H9 (cell line): ENCODE results near the gene EPN3. TPM values are rescaled to one million over a fixed set of nuclear protein-coding genes. Genes with fewer than 3 reads are reported as not detected.

Experiments
- DNase-seq: peaks from one replicate; pipeline ENCODE4 v3.0.0-alpha.2; 2017
- H2AFZ ChIP-seq: one replicate; pipeline ENCODE4 v1.6.1; 2013; ENCODE audit warnings: mild to moderate bottlenecking, low read length, control low read depth, moderate library complexity
- H2AK5ac ChIP-seq: 2 replicates; pipeline ENCODE4 v1.6.1; 2013; ENCODE audit warnings: low read length, control low read depth, mixed read lengths; ENCODE audit not compliant: insufficient read length
- H2BK120ac ChIP-seq: one replicate; pipeline ENCODE4 v1.6.1; 2013; ENCODE audit warnings: low read depth, mild to moderate bottlenecking, low read length, control low read depth, inconsistent platforms; ENCODE audit not compliant: poor library complexity, severe bottlenecking
- H2BK12ac ChIP-seq: 2 replicates; pipeline ENCODE4 v1.6.1; 2013; ENCODE audit warnings: low read length, control low read depth, mixed read lengths, low read depth; ENCODE audit not compliant: insufficient read length
- H2BK15ac ChIP-seq: 2 replicates; pipeline ENCODE4 v1.6.1; 2013; ENCODE audit warnings: low read depth, low read length, control low read depth
- H2BK20ac ChIP-seq: one replicate; pipeline ENCODE4 v1.6.1; 2013; ENCODE audit warnings: low read depth, mild to moderate bottlenecking, low read length, control low read depth, inconsistent platforms; ENCODE audit not compliant: poor library complexity, severe bottlenecking
- H2BK5ac ChIP-seq: 2 replicates; pipeline ENCODE4 v1.6.1; 2013; ENCODE audit warnings: low read length, control low read depth, mixed read lengths; ENCODE audit not compliant: insufficient read length
- H3K14ac ChIP-seq: 2 replicates; pipeline ENCODE4 v1.6.1; 2013; ENCODE audit warnings: low read length, control low read depth; ENCODE audit not compliant: insufficient read depth
- H3K18ac ChIP-seq: 2 replicates; pipeline ENCODE4 v1.6.1; 2013; ENCODE audit warnings: low read depth, mild to moderate bottlenecking, mixed read lengths, low read length, control low read depth; ENCODE audit not compliant: insufficient read length
- H3K23ac ChIP-seq: 2 replicates; pipeline ENCODE4 v1.6.1; 2013; ENCODE audit warnings: low read length, control low read depth, mixed read lengths, low read depth; ENCODE audit not compliant: insufficient read length
- H3K23me2 ChIP-seq: 2 replicates; pipeline ENCODE4 v1.6.1; 2013; ENCODE audit warnings: low read depth, mild to moderate bottlenecking, mixed read lengths, low read length, control low read depth; ENCODE audit not compliant: insufficient read length, poor library complexity, severe bottlenecking
- H3K27ac ChIP-seq: 2 replicates; pipeline ENCODE4 v1.5.1; 2013; ENCODE audit warnings: low read length, control low read depth, mixed read lengths, low read depth; ENCODE audit not compliant: insufficient read length
- H3K27me3 ChIP-seq: 2 replicates; pipeline ENCODE4 v1.6.1; 2013; ENCODE audit warnings: low read length, control low read depth, inconsistent platforms; ENCODE audit not compliant: insufficient read depth
- H3K4ac ChIP-seq: 2 replicates; pipeline ENCODE4 v1.6.1; 2013; ENCODE audit warnings: low read depth, mild to moderate bottlenecking, control low read depth, inconsistent platforms, low read length, moderate library complexity
- H3K4me1 ChIP-seq: 2 replicates; pipeline ENCODE4 v1.6.1; 2013; ENCODE audit warnings: low read length, control low read depth, inconsistent platforms; ENCODE audit not compliant: insufficient read depth
- H3K4me2 ChIP-seq: 2 replicates; pipeline ENCODE4 v1.6.1; 2013; ENCODE audit warnings: low read length, control low read depth, mixed read lengths; ENCODE audit not compliant: insufficient read length, insufficient read depth
- H3K56ac ChIP-seq: 2 replicates; pipeline ENCODE4 v1.6.1; 2013; ENCODE audit warnings: low read depth, mild to moderate bottlenecking, mixed read lengths, low read length, control low read depth; ENCODE audit not compliant: insufficient read length
- H3K79me1 ChIP-seq: 2 replicates; pipeline ENCODE4 v1.6.1; 2013; ENCODE audit warnings: low read depth, mild to moderate bottlenecking, moderate library complexity, low read length, control low read depth, inconsistent platforms; ENCODE audit not compliant: insufficient read depth, poor library complexity, severe bottlenecking
- H3K79me2 ChIP-seq: 2 replicates; pipeline ENCODE4 v1.6.1; 2013; ENCODE audit warnings: low read length, control low read depth, inconsistent platforms; ENCODE audit not compliant: insufficient read depth
- H3K9ac ChIP-seq: 2 replicates; pipeline ENCODE4 v1.6.1; 2013; ENCODE audit warnings: low read length, control low read depth, mixed read lengths; ENCODE audit not compliant: insufficient read length; ENCODE audit errors: extremely low read depth
- H3K9me3 ChIP-seq: one replicate; pipeline ENCODE4 v1.6.1; 2013; ENCODE audit warnings: low read depth, low read length, inconsistent platforms; ENCODE audit not compliant: control insufficient read depth
- H3T11ph ChIP-seq: one replicate; pipeline ENCODE4 v1.6.1; 2013; ENCODE audit warnings: mild to moderate bottlenecking, low read length, control low read depth, inconsistent platforms
- H4K20me1 ChIP-seq: one replicate; pipeline ENCODE4 v1.6.1; 2013; ENCODE audit not compliant: control insufficient read depth, insufficient read length, insufficient read depth
- H4K5ac ChIP-seq: 2 replicates; pipeline ENCODE4 v1.6.1; 2013; ENCODE audit warnings: low read depth, mild to moderate bottlenecking, mixed read lengths, low read length, control low read depth; ENCODE audit not compliant: insufficient read length
- H4K8ac ChIP-seq: replicated peaks from 2 replicates; pipeline ENCODE4 v1.6.1; 2013; ENCODE audit warnings: low read length, control low read depth, mixed read lengths, low read depth; ENCODE audit not compliant: insufficient read length
- H4K91ac ChIP-seq: 2 replicates; pipeline ENCODE4 v1.6.1; 2013; ENCODE audit warnings: low read depth, mild to moderate bottlenecking, moderate library complexity, mixed read lengths, low read length, control low read depth; ENCODE audit not compliant: insufficient read length
- H3K27ac Mint-ChIP-seq, 3 experiments: 2 replicates in 2 of 3; 3 replicates in 1 of 3; pipeline ENCODE4 v1.8.0; 2020 to 2021; ENCODE audit warnings: mixed read lengths in 3 of 3, mild to moderate bottlenecking in 1 of 3, moderate library complexity in 1 of 3
- H3K27me3 Mint-ChIP-seq: 2 replicates; pipeline ENCODE4 v1.8.0; 2021; ENCODE audit warnings: low read depth, mild to moderate bottlenecking, moderate library complexity, mixed read lengths
- H3K36me3 Mint-ChIP-seq, 3 experiments: 2 replicates in 2 of 3; 3 replicates in 1 of 3; pipeline ENCODE4 v1.8.0; 2020 to 2021; ENCODE audit warnings: low read depth in 3 of 3, mixed read lengths in 3 of 3; ENCODE audit not compliant: insufficient read depth in 1 of 3
- H3K4me1 Mint-ChIP-seq, 2 experiments: 2 replicates each; pipeline ENCODE4 v1.8.0; 2020; ENCODE audit warnings: mixed read lengths in 2 of 2
- H3K4me3 Mint-ChIP-seq, 2 experiments: 2 replicates in 1 of 2; 3 replicates in 1 of 2; pipeline ENCODE4 v1.8.0; 2020 to 2021; ENCODE audit warnings: mild to moderate bottlenecking in 2 of 2, mixed read lengths in 2 of 2, moderate library complexity in 1 of 2
- H3K9me3 Mint-ChIP-seq, 2 experiments: 2 replicates in 1 of 2; 3 replicates in 1 of 2; pipeline ENCODE4 v1.8.0; 2020; ENCODE audit warnings: mild to moderate bottlenecking in 2 of 2, mixed read lengths in 2 of 2, moderate library complexity in 1 of 2
- WGBS: extraction: QIAGEN DNeasy Blood & Tissue Kit; methylation state at CpG from one replicate; pipeline ENCODE4 v1.1.7; 2013; ENCODE audit warnings: missing lambda C conversion rate, low lambda C conversion rate, mixed read lengths; ENCODE audit not compliant: insufficient read length; ENCODE audit errors: extremely low coverage; 5-methylcytosine and 5-hydroxymethylcytosine counted together
- total RNA-seq: library from RNA; stranded (reverse); gene quantifications from 2 replicates; pipeline ENCODE4 v1.2.1, GENCODE V29; 2021
- TF ChIP-seq, protein P1 (sequence below): fragments of 200-600 bp; sonication (generic); conservative IDR thresholded peaks from 3 replicates; pipeline ENCODE4 v1.8.0; 2021; ENCODE audit warnings: antibody characterized with exemption, mild to moderate bottlenecking

The EPN3 gene
- total RNA-seq, 1 experiment from 2014 or later: 1.9 TPM

DNA sequence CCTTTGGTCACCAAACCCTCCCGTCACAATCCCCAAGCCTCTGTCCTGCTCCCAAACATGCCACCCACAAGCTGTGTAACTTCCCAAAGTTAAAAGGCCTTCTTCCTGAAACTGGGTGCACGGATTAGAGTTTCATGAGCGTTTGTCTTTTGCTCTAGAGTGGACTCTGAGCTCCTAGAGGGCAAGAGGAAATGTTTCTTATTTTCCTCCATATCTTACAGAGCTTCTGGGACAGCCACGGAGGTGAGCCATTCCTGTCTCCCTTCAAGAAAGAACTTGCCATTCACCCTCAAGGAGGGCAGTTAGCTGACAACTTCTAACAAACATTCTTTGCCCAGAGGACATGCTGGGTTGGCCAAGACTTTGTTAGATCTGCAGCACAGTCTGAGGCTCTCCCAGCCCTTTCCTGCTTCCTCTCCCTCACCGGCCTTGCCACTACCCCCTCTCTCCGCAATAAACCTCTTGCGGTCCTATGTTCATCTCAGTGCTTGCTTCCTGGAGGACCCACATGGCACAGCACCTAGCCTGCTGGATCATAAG is 26.9 kb upstream of the EPN3 start:
- Histone ChIP-seq H4K91ac (no peak overlapping the region), H2BK15ac (no peak overlapping the region), H3K9ac (no peak overlapping the region), H4K8ac (peak overlapping the region; percentile 72), H4K20me1 (no peaks in the 10 kb centered on the region), H3K18ac (no peak overlapping the region), H3K27ac (no peak overlapping the region), H3K14ac (no peak overlapping the region; the same call in 1 of the 2 replicates), H2BK120ac (no peak overlapping the region), H3K9me3 (no peaks in the 10 kb centered on the region), H3K23ac (no peak overlapping the region), H3K56ac (no peak overlapping the region), H2BK12ac (no peak overlapping the region), H3K4me1 (peaks cover 3% of the 10 kb centered on the region; the same call in 1 of the 2 replicates), H4K5ac (no peak overlapping the region), H2BK5ac (no peak overlapping the region), H3K23me2 (peaks cover 5% of the 10 kb centered on the region), H2BK20ac (no peak overlapping the region), H3T11ph (no peak overlapping the region), H2AK5ac (no peak overlapping the region), H3K4ac (no peak overlapping the region), H3K79me2 (no peaks in the 10 kb centered on the region), H3K4me2 (no peak overlapping the region), H3K27me3 (no peaks in the 10 kb centered on the region; the same call in none of the 2 replicates), H3K79me1 (no peaks in the 10 kb centered on the region), H2AFZ (no peak overlapping the region)
- no peak overlapping the region for H3K4me3 Mint-ChIP-seq
- no CpG with 5 or more reads among the region's 7 CpGs for WGBS
- peaks cover 10% of the 10 kb centered on the region for H3K27me3 Mint-ChIP-seq
- peaks cover 23 to 26% of the 10 kb centered on the region in 2 experiments for H3K4me1 Mint-ChIP-seq
- H3K36me3 Mint-ChIP-seq: no peaks in the 10 kb centered on the region
- no peak for DNase-seq
- 0 out of 7 replicates have a peak overlapping the region, but pooled peaks of 1 of the 3 experiments have one; percentile 34 for H3K27ac Mint-ChIP-seq
- H3K9me3 Mint-ChIP-seq: no peaks in the 10 kb centered on the region; a peak in 2 of 5 replicates
- TF ChIP-seq, protein P1, sequence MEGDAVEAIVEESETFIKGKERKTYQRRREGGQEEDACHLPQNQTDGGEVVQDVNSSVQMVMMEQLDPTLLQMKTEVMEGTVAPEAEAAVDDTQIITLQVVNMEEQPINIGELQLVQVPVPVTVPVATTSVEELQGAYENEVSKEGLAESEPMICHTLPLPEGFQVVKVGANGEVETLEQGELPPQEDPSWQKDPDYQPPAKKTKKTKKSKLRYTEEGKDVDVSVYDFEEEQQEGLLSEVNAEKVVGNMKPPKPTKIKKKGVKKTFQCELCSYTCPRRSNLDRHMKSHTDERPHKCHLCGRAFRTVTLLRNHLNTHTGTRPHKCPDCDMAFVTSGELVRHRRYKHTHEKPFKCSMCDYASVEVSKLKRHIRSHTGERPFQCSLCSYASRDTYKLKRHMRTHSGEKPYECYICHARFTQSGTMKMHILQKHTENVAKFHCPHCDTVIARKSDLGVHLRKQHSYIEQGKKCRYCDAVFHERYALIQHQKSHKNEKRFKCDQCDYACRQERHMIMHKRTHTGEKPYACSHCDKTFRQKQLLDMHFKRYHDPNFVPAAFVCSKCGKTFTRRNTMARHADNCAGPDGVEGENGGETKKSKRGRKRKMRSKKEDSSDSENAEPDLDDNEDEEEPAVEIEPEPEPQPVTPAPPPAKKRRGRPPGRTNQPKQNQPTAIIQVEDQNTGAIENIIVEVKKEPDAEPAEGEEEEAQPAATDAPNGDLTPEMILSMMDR: no peak
